ENCODE measurements around the gene TRIM67. TPM values are rescaled to one million over a fixed set of nuclear protein-coding genes. Genes with fewer than 3 reads are reported as not detected.
A peak's percentile ranks its signal among the peaks of the same experiment; 100 is the strongest.

TRIM67 gene
- total RNA-seq, 1 donor from 2014 or later, result not detected

- H3K27me3 ChIP-seq (ENCODE audit: control insufficient read depth, insufficient read depth, low read length), result no peaks in the 10 kb centered on the region
- no peak for TF ChIP-seq CTCF (IDR thresholded peaks at IDR 0.05; ENCODE audit: insufficient read depth, low read length, severe bottlenecking)
- no peaks in the 10 kb centered on the region for H3K36me3 ChIP-seq (ENCODE audit: control insufficient read depth, insufficient read depth, low read length)
- no peak overlapping the region for H3K4me3 ChIP-seq (ENCODE audit: low read depth, low read length)
- FAIRE-seq (peak; percentile 36), DNase-seq (ENCODE audit: low read depth) (no peak)
Measured at GRCh38 chr1:231193710-231194340, 32.0 kb downstream of the TRIM67 start.

- no peaks in the 10 kb centered on the region for H3K36me3 ChIP-seq (ENCODE audit: control insufficient read depth, insufficient read depth, low read length)
- H3K4me3 ChIP-seq (ENCODE audit: low read depth, low read length), result no peak overlapping the region
- H3K27me3 ChIP-seq (ENCODE audit: control insufficient read depth, insufficient read depth, low read length), result no peaks in the 10 kb centered on the region
- DNase-seq (ENCODE audit: low read depth), result no peak
- FAIRE-seq, result no peak
- TF ChIP-seq CTCF (IDR thresholded peaks at IDR 0.05; ENCODE audit: insufficient read depth, low read length, severe bottlenecking), result no peak
Measured at GRCh38 chr1:231194476-231194842, 32.6 kb downstream of the TRIM67 start.

- Histone ChIP-seq H3K27me3 (ENCODE audit: control insufficient read depth, insufficient read depth, low read length) (no peaks in the 10 kb centered on the region), H3K36me3 (ENCODE audit: control insufficient read depth, insufficient read depth, low read length) (no peaks in the 10 kb centered on the region), H3K4me3 (ENCODE audit: low read depth, low read length) (no peak overlapping the region)
- no peak for TF ChIP-seq CTCF (IDR thresholded peaks at IDR 0.05; ENCODE audit: insufficient read depth, low read length, severe bottlenecking)
- FAIRE-seq, result no peak
- DNase-seq (ENCODE audit: low read depth), result peak; percentile 27
Measured at GRCh38 chr1:231194843-231195516, 33.1 kb downstream of the TRIM67 start.

- no peaks in the 10 kb centered on the region for H3K27me3 ChIP-seq (ENCODE audit: control insufficient read depth, insufficient read depth, low read length)
- H3K4me3 ChIP-seq (ENCODE audit: low read depth, low read length), result no peak overlapping the region
- FAIRE-seq (no peak), DNase-seq (ENCODE audit: low read depth) (no peak)
- no peak for TF ChIP-seq CTCF (IDR thresholded peaks at IDR 0.05; ENCODE audit: insufficient read depth, low read length, severe bottlenecking)
- no peaks in the 10 kb centered on the region for H3K36me3 ChIP-seq (ENCODE audit: control insufficient read depth, insufficient read depth, low read length)
Measured at GRCh38 chr1:231196307-231196706, 34.4 kb downstream of the TRIM67 start.

- FAIRE-seq, result no peak
Measured at GRCh38 chr1:231196728-231197127, 34.9 kb downstream of the TRIM67 start.

More at GRCh38 chr1:231196728-231197127, 34.9 kb downstream of the TRIM67 start:
- DNase-seq (ENCODE audit: low read depth), result no peak
- Histone ChIP-seq H3K4me3 (ENCODE audit: low read depth, low read length) (no peak overlapping the region), H3K36me3 (ENCODE audit: control insufficient read depth, insufficient read depth, low read length) (no peaks in the 10 kb centered on the region), H3K27me3 (ENCODE audit: control insufficient read depth, insufficient read depth, low read length) (no peaks in the 10 kb centered on the region)
- TF ChIP-seq CTCF (IDR thresholded peaks at IDR 0.05; ENCODE audit: insufficient read depth, low read length, severe bottlenecking), result no peak

Measured in bronchial epithelial cell (primary cell).